HG02588 (cell line): ENCODE data around the gene PLA2G4B.

Experiments used
- ATAC-seq: cut with Tn5 transposase; IDR thresholded peaks from one replicate; pipeline ENCODE4 v1.9.1; 2021; ENCODE audit warnings: mild to moderate bottlenecking, moderate library complexity; ENCODE audit not compliant: unreplicated experiment

The PLA2G4B gene

DNA sequence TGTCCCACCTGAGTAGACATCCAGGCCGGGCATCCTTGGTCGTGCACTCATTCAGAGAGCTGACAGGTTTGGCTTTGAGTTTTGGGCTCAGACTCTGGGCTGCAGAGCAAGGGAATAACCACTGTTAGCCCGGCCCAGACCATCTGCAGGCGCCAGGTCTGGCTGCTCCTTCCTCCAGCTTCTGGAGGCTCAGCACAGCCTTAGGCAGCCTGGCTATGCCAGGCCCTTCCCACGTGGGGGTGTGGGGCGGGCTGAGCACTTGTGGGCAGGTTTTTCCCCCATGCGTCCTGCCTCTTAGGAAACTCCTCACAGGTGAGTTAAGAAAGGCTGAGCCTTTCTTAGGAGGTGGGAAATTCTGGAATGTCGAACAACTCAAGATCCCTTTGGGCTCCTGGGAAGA lies 11.2 kb downstream of the PLA2G4B start:
- ATAC-seq: no peak

DNA sequence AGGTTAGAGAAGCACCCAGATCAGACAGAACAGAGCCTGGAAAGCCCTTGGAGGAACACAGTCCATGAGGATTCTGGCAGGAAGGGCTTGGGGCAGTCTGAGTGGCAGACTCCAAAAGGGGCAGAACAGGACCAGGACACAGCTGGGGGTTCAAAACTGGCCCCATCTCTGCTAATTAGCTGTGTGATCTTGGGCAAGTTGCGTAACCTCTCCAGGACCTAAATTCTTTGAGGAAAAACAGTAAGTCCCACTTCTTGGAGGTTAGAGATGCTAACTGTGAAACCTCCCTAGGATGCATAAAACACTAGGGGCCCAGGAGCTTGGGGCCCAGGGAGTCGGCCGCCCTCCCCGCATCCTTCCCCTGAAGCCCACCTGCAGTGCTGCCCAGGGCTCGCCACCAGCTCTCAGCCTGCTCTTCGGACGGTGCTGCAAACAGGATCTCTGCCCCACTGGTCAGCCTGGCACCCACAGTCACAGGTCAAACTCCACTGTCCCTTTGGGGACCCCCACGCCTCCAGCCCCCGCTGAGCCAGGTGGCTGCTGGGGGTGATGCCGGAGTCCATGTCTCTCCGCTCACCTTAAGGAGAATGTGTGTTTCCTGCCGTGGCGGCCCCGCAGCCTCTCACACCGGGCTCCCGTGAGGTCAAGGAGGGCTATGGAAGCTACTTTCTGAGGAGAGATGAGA lies 12.0 kb downstream of the PLA2G4B start:
- ATAC-seq: no peak

DNA sequence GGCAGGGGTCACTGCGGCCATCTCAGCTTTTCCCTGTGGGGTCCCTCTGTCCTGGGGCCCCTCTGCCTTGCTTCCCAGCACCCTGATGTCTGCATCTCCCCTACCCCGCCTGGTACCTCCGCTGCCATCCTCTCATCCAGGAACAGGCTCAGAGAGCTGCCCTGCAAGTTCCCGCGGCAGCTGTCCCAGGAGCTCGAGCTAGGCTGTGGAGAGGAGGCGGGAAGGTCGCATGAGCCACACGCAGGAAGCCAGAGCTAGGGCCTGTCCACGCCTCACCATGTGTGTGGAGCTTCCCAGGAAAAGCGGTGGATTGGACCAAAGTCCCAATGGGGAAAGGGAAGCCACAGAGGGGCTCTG lies 12.5 kb downstream of the PLA2G4B start:
- ATAC-seq: no peak

DNA sequence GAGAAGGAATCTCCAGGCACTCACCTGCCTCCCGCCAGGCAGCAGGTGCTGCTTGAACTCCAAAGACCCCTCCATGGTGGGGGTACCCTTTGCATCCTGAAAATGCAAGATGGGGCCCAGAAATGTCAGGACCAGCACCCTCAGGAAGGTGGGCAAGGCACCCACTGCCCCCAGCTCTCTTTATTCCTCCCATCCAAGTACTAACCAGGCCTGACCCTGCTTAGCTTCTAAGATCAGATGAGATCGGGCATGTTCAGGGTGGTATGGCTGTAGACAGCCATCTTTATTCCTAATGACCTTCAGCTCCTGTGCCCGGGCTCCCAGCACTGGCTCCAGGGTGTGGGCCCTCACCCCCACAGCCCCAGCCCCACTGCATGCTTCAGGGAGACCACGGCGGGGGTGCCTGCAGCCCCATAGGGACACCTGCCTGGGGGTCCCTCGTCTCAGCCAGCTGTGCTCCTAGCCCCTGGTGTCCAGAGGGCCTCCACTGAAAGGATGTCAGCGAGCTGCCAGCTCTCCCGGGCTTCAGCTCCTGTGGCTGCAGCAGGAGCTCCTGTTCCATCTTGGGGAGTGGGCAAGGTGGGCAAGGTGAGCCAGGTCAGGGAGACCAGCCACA lies 13.2 kb downstream of the PLA2G4B start:
- no peak for ATAC-seq

- no peak for ATAC-seq
These were observed 14.3 kb downstream of the PLA2G4B start for GRCh38 chr15:41852736-41853590.

DNA sequence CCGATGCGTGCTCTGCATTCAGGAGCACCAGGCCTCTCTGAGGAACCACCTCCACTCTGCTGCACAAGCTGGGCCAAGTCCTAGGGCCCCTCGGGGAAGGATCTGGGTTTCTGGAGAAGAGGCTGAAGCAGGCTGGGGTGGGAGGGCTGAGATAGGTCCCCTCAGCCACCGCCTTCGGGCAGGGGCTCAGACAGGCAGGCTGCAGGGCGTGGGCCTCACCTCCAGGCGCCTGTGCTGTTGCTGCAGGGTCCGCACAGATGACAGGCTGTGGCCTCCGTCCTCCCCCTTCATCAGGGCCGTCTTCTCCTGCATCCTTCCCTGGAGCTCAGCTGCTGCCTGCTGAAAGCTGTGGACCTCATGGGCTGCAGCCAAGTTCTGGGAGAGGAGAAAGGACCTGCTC lies 15.2 kb downstream of the PLA2G4B start:
- ATAC-seq: no peak

DNA sequence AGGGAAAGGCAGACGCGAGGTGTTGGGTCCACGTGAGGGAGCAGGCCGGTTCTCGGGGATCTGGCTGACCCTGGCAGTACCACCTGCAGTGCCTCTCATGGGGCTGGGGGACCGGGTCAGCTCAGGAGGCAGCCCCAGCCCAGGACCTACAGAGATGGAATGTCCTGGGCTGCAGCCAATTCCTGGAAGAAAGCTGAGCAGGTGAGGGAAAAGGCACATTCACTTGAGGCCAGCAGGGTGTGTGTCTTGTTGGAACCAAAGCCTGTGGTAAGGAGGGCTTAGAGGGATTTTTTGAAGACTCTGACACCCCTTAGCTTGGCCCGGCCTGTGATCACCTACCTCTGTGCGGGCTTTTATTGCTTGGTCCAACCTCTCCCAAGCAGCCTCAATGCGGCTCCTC lies 15.8 kb downstream of the PLA2G4B start:
- ATAC-seq: no peak

DNA sequence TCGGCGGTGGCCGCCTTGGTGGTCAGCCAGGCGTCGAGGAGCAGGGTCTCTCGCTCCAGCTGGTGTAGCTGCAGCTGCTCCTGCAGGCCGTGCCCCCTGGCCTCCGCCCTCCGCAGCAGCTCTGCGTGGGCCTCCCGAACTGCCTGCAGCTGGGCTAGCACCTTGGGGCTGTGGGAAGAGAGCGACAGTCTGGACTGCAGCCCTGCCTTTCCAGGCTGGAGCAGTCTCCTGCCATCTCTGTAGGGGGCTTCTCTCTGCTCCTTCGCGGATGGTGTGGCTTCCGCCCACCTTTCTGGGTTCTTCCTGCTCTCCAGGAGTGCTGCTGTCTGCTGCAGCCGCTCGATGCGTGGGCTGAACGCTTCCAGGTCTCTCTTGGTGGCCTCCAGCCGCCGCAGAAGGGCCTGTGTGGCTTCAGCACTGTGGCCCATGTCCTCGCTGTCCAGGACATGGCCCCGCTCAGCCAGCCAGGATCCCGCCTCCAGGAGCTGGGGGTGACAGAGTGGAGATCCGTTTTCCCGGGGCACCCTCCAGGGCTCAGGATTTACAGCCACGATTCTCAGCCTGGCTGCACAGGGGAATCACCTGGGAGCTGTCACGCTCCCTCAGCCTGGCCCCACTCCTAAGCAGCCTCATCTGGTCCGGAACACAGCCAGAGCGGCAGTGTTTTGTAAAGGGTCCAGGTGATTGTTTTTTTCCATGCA lies 16.8 kb downstream of the PLA2G4B start:
- no peak for ATAC-seq

DNA sequence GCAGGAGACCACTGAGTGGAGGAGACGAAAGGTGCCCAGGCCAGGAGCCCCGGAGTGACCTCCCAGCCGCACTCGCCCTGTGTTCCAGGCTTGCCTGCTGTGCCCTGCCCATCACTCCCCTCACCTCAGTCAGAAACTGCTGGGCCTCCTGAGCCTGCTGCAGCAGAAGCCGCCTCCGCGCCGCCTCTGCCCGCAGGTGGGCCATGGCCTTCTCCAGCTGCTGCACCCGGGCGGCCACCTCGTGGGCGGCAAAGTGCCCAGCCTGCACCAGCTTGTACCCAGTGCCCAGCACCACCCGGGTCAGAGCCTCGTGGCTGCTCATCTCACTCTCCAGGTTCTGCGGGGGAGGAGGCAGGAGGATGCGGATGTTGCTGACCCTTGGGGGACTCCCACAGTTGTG lies 17.6 kb downstream of the PLA2G4B start:
- no peak for ATAC-seq

- no peak for ATAC-seq
These were observed 18.1 kb downstream of the PLA2G4B start for GRCh38 chr15:41856716-41857115.

DNA sequence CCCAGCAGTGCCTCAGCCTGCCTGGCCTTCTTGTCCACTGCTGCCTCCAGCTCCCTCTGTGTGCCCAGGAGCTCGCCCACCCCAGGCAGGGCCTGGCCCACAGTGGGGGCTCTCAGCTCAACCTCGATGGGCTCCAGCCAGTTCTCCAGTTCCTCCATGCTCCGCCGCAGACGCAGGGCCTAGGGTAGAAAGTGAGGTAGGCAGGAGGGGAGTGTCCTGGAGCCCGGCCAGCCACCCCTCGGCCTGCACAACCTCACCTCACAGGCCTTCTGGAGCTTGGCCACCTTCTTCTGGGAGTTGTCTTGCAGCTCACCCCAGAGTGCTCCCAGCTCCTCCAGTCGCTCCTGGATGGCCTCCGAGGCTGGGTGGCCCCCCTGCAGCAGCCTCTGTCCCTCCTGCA lies 18.7 kb downstream of the PLA2G4B start:
- ATAC-seq: no peak

GRCh38 chr15:41858756-41859155 lies 20.1 kb downstream of the PLA2G4B start:
- ATAC-seq: no peak

GRCh38 chr15:41860049-41860828 lies 21.6 kb downstream of the PLA2G4B start:
- no peak for ATAC-seq

GRCh38 chr15:41861736-41862356 lies 23.2 kb downstream of the PLA2G4B start:
- ATAC-seq: no peak

DNA sequence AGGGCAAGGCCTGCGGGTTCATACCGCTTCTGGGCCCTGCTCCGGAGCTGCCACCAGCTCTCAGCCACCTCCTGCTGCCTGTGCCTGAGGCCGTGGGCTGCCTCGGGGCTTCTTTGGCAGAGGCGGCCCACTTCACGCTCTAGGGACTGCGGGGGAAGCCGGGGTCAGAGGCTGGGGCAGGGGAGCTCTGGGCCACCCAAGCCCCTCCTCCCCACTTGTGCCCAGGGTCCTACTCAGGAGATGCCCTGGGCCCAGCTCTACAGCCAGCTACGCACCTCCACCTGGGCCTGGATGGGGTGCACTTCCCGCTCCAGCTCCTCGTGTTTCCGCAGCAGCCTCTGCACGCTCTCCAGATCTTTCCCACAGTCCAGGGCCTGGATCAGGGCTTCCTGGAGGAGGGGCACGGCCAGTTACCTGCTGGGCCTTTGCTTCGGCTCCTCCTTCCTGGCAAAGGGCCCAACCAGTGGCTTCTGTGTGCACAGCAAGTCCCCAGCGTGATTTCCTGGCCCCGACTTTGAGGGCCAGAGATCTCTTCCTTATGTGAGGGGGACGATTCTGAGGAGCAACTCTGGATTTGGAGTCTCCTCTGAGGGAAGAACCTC lies 24.0 kb downstream of the PLA2G4B start:
- ATAC-seq: no peak

DNA sequence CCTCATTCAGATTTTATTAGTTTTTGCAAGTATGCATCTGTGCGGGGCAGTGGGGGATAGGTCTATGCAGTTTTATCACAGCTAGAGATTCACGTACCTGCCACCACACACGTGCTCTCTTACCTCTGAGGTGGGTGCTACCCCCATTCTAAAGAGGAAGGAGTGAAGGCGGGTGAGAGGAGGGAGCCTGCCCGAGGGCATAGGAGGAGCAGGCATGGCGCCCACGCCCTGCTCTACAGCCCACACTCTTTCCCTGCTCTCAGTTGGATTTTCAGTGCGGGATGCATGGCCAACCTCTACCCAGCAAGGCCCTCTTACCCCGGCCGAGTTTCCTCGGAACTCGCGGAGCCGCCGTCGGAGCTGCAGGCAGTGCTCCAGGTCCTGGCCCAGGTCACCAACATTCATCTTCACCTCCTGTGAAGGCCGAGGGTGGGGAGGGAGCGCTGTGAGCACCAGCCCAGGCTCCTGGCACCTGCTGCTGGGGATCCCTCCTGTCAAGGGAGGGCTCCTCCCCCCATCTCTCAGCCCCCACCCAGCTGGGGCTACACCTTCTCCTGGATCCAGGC lies 26.9 kb downstream of the PLA2G4B start:
- no peak for ATAC-seq

GRCh38 chr15:41866263-41866703 lies 27.6 kb downstream of the PLA2G4B start:
- no peak for ATAC-seq

- ATAC-seq: no peak
These were observed 28.4 kb downstream of the PLA2G4B start for GRCh38 chr15:41866872-41867579.

DNA sequence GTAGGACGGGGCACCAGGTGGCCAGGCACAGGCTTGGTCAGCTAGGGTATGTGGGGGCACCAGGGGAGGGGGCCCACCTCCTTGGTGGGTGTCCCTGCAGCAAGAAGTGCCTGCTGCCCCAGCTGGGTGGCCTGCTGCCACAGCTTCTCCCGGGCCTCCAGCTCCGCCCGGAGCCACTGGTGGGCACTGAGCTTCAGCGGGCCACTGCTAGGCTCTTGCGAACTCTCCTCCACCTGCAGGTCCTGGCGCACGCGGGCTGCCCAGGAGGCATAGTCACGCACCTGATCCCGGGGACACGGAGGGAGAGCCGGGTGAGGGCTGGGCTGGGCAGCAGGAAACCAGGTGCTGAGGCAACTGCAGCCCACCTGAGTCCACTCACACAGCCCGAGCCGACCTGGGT lies 29.7 kb downstream of the PLA2G4B start:
- ATAC-seq: no peak
